T-helper 1 cell treated with Interleukin-12 subunit alpha and Interleukin-12 subunit beta and Interleukin-4 antibody, amounts not matched to agents 30 ng/mL and 1 ng/mL, for 36 hours (primary cell): ENCODE results near the gene REN. TPM values are rescaled to one million over a fixed set of nuclear protein-coding genes. Genes with fewer than 3 reads are reported as not detected.

Experiments used
- intact Hi-C: fragments of 100-400 bp; cut with micrococcal nuclease; formaldehyde crosslinking; loops from one replicate; pipeline ENCODE4 v1.15.1; 2024
- total RNA-seq: library from RNA; stranded (reverse); gene quantifications from 2 replicates; pipeline ENCODE4 v1.2.3, GENCODE V29; 2022

REN gene
- total RNA-seq, 1 donor from 2014 or later = not detected

DNA sequence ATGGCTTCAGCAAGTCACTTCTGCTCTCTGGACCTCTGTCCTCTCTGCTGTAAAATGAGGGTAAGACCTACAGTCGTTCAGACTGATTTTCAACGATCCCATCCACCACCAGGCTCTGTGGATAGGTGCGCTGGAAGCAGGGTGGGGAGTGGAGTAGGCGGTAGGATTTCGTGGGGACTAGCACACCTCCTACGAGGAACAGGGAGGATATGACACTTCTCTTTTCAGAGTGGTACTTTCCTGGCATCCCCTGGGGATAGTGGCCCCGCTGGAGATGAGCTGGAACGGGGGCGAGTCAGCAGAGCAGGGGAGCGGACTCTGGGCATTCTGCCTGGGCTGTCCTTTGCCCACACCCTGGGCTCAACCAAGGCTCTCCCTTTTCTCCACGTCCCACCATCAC, 32.0 kb downstream of the REN start:
- intact Hi-C loops = no loop called here

DNA sequence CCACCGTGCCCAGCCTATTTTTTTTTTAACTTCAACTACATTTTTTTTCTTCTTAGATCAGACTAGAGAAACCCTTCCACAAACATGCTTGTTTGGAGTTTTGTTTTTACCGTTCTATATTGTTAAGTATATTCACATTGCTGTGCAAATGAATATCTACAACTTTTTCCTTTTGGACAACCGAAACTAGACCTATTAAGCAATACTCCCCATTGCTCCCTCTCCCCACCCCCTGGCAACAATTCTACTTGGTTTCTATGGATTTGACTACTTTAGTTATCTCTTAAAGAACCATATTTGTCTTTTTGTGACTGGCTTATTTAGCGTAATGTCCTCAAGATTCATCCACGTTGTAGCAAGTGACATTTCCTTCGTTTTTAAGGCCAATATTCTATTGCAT, 33.4 kb downstream of the REN start:
- intact Hi-C loops = no loop called here

DNA sequence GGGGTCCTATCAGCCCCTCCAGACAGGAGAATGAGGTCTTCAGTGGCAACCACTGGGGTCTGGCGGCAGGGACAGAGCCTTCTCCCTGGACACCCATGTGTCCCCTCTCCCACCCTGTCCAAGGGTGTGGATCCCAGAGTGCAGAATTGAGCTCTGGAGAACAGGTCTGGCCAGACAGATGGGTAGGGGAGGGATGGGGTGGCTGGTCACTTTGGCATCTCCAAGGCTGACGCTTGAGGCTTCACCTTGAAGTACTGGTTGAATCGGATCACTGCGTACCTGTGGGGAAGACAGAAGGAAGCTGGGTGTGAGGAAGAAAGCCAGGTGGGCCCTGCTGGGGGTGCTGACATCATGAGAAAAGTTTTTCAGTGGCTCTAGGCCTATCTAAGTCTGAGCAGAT, 34.2 kb downstream of the REN start:
- intact Hi-C loops = no loop called here

DNA sequence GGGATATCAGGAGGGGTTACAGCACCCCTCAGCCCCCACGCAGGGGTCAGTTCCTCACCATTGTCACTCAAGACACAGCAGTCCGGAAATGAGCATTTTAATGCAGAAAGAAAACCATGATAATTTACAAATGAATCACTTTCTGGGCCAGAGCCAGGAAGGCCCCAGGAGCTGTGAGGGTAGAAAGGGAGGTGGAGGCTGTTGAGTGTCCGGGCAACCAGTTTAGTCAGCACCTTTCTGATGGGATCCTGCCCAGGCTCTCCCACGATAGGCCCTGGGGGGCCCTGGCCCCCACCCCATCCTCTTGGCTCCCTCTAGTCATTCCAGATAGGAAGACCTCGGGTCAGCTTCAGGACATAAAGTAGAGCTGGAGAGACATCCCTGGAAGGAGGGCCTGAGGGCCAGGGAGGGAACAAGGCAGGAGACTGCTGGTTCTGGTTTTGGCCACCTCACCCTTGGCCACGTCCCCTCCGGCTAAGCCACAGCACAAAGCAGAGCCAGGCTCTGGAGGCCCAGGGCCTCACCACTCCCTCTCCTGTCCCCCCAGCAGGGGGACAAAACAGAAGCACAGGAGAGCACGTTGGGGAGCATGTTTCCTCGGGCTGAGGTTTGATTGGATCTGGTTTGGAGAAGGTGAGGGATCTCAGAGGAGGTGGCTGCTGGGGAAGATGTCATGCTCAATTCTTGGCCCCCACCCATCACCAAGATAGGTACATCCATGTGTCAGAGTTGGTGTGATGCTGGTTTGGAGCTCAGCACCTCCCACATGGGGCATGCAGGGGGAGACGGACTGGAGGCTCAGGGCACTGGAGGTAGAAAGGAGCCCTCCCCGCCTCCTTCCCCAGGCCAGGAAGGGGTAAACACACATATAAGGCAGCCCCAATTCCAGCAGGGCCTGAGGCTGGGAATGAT, 34.9 kb downstream of the REN start:
- intact Hi-C loops = no loop called here

DNA sequence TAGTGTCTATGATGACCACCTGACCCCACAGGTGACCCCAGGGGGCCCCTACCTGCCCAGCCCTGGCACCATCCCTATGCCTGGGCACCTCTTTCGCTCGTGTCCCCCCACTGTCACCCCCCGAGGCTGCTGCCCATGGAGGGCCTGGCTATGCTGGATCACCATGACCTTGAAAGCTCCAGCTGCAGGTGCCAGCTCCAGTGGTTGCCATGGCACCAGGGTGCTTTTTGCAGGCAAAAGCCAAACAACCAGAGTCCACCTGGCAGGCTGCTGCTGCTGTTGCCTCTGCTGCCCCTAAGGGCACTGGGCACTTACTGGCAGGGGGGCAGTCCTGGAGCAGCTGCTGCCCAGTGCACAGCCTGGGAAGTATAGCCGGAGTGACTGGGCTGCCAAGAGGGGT, 36.0 kb downstream of the REN start:
- intact Hi-C loops = no loop called here

DNA sequence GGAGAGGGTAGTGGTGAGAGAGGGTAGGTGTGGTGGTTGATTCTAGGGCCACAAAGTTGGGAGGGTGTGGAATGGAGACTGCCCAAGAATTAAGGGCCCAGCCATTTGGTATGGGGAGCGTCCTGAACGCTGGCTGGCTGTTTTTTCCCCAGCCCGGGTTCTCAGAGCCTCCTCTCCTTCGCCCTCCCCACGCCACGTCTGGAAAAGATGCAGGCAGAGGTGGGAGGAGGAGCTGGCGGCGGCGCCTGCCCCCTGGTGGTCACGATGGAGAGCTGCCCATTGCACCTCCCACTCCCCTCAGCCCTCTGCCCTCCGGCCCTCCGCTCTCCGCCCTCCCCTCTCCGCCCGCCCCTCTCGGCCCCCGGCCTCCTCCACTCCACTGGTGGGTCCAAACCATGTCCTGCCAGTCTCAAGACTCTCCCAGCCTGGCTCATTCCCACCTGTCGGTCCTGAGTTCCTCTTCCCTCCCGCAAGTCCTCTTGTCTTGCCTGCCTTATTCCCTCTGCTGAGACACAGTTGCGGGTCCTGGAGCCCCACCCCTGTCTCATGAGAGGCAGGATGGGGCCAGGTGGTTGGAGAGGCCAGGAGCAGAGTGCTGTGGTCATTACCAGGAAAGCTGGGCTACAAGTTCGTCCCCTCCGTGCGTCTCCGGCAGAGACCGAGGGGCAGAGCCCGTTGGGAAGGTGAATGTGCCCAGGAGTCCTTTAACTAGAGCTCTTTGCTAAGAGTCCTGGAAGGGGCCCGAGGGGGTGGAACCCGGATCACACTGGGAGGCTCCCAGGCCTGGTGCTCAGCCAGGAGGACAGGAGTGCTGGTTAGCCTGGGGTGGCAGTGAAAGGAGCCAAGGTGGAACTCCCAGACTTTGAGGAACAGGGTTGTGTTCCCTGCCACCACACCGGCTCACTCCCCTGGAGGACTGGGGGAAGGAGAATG, 36.9 kb downstream of the REN start:
- intact Hi-C loops = loop anchor here (1.0 to 2.0 kb wide), 3 partner anchors 258 to 625 kb away; partner anchors contain the start of gene SNRPE

DNA sequence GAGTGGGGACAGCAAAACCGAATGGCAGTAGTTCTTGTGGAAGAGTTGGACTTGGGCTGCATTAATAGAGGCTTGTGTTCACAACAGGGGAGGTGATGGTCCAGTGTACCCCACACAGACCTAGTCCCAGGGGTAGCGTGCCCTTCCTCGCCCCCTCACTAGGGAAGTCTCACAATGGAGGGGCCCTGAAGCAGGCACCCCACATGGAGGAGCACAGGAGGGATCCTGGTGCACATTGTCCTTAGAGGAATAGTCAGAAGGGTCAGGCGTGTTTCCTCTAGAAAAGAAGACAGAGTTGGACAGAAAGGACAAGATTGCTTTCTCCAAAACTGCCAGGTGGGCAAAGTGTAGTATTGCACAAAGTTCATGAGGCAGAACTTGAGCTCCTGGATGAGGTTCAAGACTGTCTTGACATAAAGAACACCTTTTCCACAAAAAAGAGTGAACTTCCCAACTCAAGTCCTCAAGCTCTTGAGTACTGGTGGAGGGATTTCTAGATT, 37.6 kb downstream of the REN start:
- intact Hi-C loops = loop anchor here (2.0 kb wide), 1 partner anchor 258 kb away; no protein-coding TSS in a partner anchor

DNA sequence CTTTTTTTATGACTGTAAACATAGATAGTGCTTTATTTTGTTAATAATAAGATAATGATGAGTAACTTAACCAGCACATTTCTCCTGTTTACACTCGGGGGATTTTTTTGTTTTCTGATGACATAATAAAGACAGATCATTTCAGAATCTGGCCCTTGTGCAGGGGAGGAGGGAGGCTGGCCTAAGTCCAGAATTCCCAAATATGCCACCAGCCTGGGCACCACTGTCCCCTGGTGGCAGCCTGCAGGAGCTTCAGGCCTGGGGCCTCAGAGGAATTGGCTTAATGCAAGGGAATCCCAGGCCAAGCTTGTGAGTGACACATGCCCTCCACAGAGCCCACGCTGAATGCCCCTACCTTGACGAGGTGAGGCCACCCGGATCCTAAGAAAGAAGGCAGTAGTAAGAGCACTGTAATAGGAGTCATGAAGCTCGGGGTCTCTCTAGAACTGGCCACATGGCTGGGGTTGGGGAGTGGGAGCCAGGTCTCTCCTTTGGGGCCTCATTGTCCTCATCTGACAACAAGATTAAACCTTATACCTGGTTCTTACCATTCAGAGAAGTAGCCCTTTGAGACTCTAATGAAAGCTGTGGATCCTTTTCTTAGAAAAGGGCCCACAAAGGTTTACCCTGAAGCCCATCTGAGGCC, 38.4 kb downstream of the REN start:
- intact Hi-C loops = loop anchor here (2.0 kb wide), 1 partner anchor 257 kb away; no protein-coding TSS in a partner anchor

DNA sequence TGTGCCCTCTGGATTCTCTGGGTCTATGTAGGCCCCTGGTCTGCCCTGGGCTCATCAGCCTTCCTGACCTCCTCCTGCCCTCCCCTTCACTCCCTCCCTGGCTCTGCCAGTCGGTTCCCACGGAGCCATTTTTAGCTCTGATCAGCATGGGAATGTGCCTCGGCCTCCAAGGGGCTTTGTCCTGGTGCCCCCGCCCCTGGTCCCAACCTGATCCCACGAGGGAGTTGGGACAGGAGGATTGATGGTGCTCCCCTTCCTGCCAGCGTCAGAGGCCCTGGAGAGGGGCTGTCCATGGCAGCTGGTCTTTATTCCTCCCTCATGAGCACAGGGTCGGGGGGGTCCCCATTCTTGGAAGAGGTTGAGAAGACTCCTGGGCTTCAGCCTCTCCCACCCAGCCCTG, 39.2 kb downstream of the REN start:
- intact Hi-C loops = no loop called here

DNA sequence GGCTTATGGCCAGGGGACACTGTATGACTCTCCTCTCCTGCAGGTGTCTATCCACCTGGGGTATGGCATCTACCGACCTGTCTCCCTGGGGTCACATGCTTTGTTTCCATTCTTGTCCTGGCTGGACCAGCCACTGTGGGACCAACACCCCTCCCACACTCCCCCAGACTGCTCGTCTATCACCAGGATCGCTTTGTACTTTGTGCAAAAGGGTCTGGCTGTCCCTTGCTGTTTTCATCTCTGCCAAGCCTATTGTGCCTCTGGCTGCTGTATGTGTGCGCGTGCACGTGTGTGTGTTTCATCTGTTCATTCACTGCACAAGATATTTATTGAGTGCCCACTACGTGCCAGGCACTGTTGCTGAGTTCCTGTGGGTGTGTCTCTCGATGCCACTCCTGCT, 39.8 kb downstream of the REN start:
- intact Hi-C loops = no loop called here

DNA sequence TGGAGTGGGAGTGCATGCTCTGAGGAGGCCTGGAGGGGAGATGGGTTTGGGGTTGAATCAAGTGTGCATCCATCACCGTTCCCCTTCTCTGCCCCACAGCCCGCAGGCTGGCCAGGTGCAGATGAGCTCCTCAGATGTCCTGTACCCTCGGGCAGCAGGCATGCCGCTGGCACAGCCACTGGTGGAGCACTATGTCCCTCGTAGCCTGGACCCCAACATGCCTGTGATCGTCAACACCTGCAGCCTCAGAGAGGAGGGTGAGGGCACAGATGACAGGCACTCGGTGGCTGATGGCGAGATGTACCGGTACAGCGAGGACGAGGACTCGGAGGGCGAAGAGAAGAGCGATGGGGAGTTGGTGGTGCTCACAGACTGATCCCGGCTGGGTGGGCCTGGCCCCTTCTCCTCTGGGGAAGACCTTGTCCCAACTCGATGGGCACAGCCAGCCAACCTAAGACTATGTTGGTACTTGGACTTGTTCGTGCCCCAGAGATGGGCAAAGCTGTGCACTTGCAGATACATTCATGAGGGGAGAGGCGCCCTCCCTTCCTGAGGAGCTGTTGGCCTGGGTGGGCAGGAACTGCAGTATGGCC, 40.3 kb downstream of the REN start:
- intact Hi-C loops = no loop called here

DNA sequence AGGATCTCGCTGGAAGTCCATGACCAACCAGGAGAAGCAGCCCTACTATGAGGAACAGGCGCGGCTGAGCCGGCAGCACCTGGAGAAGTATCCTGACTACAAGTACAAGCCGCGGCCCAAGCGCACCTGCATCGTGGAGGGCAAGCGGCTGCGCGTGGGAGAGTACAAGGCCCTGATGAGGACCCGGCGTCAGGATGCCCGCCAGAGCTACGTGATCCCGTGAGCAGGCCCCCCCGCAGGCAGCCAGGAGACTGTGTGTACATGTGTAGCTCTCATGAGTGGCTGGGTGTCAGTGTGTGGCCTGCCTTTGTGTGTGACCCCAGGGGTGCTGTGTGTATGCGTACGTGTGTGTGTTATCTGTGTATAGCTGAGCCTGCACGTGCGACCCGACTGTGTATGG, 41.5 kb downstream of the REN start:
- intact Hi-C loops = no loop called here

DNA sequence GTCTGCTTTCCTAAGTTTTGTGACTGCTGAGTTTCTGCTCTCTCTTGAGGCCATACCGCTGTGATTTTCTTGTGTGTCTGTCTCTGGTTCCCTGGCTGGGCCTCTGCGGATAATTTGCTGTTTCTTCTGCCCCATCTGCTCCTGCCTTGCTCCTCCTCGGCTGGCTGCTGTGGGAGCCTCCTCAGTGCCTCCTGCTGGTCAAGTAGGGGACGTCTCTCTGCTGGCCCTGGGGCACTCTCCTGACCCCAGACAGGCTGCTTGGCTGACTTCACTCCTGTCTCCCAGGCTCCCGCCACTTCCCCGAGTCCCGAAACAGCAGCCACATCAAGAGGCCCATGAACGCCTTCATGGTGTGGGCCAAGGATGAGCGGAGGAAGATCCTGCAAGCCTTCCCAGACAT, 42.8 kb downstream of the REN start:
- intact Hi-C loops = no loop called here

DNA sequence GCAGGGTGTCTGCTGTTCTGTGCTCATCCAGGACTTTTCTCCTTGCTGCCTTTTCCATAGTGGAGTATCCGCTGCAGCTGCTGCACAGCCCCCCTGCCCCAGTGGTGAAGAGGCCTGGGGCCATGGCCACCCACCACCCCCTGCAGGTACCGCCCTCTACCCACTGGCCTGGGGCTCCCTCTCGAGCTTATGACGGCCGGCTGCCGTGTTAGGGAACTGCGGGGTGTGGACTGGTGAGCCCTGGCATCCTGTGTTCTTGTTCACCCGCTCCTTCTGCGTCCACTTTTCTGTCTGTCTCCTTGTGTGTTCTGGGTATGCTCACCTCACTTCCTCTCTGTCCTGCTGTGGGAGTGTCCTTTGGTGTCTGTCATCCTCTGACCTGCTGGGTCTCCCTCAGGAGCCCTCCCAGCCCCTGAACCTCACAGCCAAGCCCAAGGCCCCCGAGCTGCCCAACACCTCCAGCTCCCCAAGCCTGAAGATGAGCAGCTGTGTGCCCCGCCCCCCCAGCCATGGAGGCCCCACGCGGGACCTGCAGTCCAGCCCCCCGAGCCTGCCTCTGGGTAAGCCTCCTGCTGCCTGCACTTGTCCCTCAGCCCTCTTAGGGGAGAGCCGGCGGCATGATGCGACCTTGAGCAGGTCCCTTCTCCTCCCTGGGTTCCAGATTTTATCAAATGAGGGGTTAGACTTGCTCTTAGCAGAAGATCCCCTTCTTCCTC, 44.1 kb downstream of the REN start:
- intact Hi-C loops = no loop called here

DNA sequence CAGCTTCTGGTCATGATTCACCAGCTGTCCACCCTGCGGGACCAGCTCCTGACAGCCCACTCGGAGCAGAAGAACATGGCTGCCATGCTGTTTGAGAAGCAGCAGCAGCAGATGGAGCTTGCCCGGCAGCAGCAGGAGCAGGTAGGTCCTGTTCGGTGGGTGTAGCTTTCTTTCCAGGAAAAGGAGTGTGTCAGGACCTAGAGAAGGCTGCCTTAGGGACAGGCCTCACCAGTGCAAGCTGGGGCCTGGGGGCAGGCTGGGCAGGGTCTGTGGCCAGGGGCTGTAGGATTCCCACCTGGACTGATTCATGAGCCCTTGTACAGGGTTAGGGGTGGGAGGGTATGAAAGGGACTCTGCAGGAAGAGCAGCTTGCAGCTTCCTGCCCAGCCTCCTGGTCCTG, 49.6 kb downstream of the REN start:
- intact Hi-C loops = no loop called here

DNA sequence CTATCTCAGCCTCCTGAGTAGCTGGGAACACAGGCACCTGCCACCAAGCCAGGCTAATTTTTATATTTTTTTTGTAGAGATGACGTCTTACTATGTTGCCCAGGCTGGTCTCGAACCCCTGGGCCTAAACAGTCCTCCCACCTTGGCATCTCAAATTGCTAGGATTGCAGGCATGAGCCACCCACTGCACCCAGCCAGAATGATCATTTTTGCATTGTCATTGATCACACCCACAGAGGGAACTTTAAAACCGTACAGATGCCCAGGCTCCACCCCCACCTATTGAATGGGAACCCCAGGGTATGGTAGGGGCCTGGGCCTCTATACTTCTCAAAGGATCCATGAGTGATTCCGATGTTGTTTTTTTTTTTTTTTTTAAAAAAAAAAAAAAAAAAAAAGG, 51.0 kb downstream of the REN start:
- intact Hi-C loops = no loop called here

DNA sequence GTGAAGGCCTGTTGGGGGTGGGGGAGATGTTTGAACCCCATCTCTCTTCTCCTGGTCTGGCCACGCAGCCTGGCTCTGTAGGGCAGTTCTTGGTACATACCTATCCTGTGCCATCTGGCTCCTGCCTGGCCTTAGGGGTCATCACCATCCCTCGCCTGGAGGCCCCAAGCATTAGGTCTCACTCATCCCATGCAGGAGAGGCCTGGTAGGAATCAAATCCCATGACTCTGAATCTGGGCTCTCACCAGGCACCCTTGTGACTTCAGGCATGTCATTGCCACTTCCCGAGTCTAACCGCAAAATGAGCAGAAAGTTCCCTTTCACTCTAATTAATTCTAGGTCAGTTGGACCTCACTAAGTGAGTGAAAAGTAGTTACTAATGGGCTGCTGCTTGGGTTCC, 51.5 kb downstream of the REN start:
- intact Hi-C loops = no loop called here

DNA sequence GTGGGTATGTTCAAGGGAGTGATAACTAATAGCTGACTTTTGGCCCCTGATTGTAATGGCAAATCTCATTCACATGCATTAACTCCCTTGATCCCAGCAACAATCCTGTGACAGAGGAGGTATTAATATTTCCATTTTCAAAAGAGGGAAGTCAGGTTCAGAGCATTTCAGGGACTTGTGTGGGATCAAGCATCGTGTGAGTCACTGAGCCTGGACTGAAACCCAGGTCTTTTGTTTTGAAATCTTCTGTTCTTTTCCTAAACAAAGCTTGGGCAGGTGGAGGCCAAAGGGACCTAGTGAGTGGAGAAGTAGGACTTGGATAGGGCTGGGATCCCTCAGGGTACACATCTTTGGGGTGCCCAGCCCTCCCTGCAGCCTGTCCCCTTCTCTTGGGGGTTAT, 52.2 kb downstream of the REN start:
- intact Hi-C loops = no loop called here

DNA sequence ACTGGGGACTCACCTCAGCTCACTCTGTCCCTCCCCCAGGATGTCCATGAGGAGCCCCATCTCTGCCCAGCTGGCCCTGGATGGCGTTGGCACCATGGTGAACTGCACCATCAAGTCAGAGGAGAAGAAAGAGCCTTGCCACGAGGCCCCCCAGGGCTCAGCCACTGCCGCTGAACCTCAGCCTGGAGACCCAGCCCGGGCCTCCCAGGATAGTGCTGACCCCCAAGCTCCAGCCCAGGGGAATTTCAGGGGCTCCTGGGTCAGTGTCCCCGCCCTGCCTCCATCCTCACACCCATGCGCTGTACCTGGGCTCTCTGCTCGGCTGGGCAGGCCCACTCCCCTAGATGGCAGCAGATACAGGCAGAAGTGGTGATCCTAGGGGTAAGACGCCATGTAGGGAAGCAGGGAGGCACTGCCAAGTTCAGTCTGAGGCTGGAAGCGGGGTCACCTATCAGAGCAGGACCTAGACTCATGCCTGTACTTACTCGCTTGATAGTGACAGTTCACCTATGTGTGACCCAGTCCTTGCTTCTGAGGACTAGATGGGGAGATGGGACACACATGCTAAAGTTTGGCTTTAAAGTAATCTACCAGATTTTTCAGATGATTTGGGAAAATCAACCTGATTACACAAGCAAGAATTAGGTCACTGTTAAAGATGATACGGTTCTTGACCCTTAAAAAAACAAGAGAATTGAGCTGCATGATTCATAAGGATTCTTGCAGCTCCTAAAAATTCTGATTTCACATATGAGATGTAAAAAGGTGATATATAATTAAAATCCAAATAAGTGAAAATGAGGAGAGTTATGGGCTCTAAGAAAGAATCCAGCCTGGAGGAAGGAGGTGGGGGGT, 53.0 kb downstream of the REN start:
- intact Hi-C loops = no loop called here
